Activated CD4-positive, alpha-beta T cell treated with anti-CD3 and anti-CD28 coated beads for 48 hours (primary cell): Measurements from ENCODE around the gene SHISA5.

Experiments used
- DNase-seq: peaks from one replicate; pipeline ENCODE4 v3.0.0-alpha.2; 2020

Gene SHISA5

DNA sequence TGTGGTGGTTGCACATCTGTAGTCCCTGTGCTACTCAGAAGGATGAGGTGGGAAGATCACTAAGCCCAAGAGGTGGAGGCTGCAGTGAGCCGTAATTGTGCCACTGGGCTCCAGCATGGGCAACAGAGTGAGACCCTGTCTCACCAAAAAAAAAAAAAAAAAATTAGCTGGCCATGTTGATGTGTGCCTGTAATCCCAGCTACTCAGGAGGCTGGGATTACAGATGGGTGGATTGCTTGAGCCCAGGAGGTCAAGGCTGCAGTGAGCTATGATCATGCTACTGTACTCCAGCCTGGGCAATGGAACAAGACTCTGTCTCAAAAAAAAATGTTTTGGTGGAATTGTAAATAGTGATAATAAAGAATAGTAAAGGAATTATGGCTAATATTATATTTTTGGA lies 47.5 kb downstream of the SHISA5 start:
- no peak for DNase-seq

DNA sequence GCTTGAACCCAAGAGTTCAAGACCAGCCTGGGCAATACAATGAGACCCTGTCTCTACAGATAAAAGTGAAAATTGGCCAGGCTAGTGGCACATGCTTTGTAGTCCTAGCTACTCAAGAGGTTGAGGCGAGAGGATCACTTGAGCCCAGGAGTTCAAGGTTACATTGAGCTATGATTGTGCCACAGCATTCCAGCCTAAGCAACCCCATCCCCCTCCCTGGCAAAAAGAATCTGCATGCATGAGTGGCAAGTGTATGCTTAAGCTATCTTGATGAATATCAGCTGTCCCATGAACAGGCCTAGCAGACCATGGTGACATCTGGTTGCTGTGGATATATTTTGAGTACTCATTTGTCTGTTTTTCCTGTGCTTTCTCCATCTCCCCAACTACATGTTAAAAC lies 52.7 kb downstream of the SHISA5 start:
- no peak for DNase-seq

DNA sequence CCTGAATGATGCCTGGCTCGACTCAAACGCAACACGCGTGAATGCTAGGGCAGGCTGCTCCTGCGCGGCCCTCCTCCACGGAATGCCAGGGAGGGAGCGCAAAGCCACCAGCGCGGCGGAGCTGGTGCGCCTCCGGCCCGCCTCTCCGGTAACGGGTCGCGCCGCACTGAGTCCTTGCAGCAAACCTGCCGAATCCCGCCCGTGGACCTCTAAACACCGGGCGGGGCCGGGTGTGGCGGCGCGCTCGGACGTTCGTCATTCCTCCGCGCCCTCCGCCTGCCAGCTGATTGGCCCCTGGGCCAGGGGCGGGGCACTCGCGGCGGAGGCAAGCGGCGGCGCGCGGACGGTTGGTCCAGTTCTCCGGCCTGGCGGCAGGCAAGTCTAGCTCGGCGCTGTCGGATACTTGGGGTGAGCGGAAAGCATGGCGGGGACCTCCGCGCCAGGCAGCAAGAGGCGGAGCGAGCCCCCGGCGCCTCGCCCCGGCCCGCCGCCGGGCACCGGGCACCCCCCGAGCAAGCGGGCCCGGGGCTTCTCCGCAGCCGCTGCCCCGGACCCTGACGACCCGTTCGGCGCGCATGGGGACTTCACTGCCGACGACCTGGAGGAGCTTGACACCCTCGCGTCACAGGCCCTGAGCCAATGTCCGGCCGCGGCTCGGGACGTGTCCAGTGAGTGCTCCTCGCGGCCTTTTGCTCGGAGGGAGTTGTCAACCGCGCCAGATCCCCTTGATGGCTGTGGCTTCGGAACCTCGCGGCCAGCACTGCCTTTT lies 57.4 kb downstream of the SHISA5 start, which contains the start of gene ATRIP:
TSS of gene ATRIP (plus strand) at position 313 of the 769 bp plus-strand sequence. CDS start at position 422, 109 bp downstream.
- DNase-seq = peak; percentile 91

DNA sequence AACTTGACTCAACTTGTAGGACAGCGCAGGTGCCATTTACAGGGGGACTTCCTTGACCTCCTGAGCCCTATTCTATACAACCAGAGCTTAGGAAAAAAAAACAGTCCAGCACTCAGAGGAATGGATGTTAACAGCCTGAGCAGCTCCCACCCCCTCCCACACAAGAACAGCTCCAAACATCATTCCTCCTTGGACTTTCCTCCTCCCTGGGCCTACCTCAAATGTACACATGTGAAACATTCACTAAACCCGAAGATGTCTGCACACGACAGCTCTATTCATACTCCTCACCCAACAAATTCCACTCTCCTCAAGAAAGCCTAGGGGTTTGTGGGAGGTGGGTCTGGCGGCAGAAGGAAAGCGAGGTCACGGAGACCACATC lies 57.9 kb downstream of the SHISA5 start:
- no peak for DNase-seq

DNA sequence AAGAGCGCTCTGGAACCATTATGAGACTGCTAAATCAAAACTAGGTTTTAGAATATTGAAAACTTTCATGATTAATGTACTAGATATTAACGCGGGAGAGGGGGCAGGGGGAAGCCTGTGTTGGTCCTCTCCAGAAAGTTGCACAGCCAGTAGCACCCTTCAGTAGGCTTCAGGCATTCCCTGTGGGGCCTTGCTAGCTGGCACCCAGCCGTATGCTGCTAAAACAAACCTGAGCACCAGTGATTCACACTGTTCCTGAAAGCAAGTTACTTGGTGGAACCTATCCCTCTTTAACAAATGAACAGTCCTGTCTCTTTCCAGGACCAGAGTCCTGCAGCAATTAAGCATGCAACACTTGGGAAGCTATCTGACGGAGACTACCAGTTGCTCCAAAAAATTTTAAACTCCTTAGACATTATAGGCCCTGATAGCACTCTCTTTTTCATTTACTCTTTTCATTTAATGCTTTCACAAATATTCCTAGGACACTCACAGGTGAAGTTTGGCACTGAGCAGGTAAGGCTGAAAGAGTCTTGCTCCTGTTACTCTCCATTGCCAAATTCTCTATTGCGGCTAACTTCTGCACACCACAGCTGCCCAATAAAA lies 58.6 kb downstream of the SHISA5 start:
- no peak for DNase-seq

DNA sequence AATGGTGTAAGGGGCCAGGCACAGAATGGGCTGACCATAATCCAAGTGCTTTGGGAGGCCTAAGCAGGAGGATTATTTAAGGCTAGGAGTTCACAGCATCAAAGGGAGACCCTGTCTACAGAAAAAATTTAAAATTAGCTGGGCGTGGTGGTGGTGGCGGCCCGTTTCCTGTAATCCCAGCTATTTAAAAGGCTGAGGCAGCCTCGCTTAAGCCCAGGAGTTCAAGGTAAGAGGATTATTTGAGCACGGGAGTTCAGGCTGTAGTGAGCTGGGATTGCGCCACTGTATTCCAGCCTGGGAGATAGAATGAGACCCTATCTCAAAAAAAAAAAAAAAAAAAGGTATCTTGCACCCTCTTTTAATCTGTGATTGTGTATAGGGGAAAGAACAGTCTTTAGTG lies 62.0 kb downstream of the SHISA5 start:
- no peak for DNase-seq

DNA sequence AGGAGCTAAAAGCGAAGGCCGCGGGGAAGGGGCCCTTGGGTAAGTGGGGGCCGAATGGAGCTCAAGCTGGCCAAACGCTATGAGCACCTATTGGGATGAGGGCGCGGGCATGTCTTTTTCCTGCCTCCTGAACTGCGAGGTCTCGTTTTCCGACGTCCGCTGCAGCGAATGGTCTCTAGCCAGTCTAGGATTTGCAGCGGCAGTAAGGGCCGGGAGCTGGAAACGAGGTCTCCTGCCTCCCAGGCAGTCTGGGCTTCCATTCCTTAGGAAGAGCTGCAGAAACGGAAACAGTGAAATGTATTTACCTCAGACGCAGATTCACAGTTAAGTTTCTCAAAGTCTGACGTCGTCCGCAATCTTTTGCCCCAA lies 63.4 kb downstream of the SHISA5 start:
- no peak for DNase-seq

DNA sequence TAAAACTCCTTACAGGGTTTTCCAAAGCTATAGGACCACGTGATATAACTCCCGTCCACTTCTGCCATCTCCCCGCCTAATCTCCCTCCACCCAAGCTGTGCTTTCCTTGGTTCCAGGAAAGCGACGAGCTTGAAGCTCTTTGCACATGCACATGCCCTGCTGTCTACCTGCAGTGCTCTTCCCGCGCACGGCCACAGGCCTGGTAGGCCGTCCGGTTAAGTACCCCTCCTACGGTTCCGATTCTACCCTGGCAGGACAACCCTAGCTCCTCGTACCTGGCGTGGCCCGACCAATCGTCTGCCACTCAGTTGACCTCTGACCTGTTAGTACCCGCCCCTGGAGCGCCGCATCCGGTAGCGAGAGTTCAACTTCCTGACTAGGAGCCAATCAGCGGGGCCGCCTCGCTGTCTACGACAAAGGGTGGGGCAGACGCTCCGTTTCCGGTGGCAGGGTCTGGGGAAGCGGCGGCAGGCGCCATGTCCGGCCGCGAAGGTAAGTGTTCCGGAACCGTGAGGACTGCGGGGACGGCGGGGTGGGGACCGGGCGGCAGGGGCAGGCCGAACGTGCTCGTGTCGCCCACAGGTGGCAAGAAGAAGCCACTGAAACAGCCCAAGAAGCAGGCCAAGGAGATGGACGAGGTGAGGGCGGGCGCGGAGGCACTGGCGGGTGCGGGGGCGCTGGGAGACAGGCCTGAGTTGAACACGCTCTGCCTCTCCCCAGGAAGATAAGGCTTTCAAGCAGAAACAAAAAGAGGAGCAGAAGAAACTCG lies 64.0 kb downstream of the SHISA5 start, which contains the start of the genes CCDC51 and TMA7:
TSS of gene CCDC51 (minus strand) at position 300 of the 770 bp plus-strand sequence. CDS start 4,991 bp downstream, outside the sequence.
TSS of gene TMA7 (plus strand) at position 438 of the 770 bp plus-strand sequence. CDS start at position 478, 40 bp downstream.
- peak; percentile 99 for DNase-seq

DNA sequence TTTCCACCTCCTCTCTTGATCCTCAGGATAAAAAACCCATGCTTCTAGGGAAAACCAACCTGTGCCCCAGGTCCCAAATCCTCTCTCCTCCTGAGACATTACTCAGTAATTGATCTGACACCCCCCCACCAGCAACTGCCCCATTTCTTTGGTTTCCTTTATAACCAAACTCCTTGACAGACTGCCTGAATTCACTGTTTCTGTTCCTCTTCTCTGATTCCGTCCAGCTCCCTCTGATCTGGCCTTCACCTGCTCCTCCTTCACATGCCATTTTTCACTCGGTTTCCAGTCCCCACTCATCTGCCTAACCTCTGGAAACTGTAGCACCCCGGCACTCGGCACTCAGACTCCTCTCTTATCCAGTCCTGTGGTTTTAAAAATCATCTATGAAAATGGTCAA lies 66.2 kb downstream of the SHISA5 start:
- no peak for DNase-seq

DNA sequence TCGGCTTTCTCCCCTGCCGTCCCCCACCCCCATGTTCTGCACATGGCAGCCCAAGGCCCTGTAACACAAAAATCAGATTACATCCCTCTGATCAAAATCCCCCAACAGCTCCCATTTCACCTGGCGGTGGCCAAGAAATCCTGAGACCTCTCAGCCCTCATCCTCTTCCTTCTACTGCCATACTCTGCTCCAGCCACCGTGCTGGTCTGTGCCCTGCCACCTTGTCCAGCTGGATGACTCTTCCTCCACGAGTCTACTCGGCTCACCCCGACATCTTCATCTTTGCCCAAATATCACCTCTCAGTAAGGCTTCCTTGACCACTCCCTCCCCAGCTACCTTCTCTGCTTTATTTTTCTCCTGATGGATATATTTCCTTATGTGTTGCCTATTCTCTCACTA lies 67.1 kb downstream of the SHISA5 start:
- DNase-seq = no peak

DNA sequence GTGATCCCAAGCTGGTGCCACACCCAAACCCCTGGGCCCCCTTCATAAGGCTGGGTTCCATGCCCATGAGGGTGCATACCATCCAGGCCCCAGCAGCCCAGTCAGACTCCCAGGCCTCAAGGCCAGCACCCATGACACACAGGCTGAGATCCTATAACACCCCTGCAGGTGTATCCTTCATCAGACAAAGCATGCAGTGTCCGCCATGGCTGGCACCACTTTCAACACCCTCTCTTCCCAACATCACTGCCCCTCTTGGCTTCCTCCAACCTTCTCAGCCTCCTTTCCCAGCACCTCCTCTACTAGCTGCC lies 67.5 kb downstream of the SHISA5 start:
- no peak for DNase-seq

DNA sequence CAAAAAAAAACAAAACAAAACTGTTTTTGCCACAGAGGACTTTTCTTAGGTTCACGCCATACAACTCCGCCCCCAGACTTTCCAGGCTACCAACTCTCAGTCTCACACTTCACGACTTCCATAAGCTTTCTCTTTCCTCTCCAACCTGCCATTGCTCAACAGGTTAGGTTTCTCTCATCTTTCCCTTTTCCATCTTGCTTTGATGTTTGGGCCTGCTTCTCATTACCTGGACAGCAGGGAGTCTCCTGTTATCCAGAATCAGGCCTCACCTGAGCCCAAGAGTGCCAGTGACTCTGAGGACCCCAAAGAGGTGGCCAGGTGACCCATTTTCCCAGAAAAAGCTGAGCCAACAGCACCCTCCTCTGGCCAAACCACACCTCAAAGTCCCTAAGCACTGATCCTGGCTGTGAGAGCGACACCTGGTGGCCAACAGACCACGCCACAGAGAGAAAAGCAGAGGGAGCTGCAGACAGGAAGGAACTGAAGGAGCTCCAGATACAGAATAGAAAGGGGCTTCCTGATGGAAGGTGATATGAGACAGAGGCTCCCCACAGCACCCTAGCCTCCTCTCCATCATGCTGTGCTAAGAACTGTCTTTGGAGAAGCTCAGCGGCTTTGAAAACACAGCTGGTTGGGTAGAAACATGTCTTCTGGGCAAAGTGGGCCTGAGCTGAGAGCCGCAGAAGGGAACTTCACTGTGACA lies 68.0 kb downstream of the SHISA5 start:
- peak; percentile 89 for DNase-seq

DNA sequence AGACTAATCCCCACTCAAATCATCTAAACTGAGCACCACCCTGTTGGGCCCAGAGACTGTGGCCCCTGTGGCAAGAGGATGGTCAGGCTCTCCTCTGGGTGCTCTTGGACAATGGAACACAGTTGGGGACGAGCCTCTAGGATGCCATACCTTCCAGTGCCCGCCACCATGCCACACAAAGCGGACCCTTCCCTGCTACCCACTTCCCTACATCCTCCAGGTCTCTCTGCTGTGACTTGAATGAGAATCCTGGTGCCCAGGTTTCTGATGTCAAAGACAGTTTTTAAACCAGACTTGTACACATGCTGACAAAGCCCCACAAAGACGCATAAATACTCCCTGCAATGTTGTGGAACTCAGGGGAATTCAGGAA lies 68.8 kb downstream of the SHISA5 start:
- no peak for DNase-seq

DNA sequence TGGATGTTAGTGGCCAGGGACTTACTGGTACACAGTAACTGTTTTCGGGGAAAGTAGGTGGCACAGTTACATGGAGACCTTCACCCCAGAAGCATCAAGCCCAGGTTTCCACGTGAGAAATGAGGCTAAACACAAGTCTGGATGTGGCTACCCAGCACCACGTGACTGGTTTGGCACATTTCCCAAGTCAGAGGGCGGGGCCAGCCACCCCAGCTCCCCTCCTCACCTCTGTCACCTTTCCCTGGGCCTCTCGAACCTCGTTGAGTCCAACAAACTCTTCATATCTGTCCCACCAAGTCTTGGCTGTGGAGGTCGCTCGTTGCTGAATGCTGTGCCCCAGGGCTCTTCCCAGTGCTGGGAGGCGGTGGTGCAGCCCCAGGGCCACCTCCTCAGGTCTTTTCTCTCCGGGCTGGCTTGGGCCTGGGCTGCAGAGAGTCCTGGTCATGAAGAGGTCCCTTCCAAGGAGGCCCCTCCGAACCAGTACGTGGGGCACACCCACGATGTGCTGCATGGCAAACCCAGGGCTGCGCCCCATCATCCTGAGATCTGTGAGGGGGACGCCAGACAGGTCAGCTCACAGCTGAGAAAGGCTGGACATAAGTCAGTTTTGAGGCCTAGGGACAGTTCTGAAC lies 69.3 kb downstream of the SHISA5 start:
- peak; percentile 25 for DNase-seq

DNA sequence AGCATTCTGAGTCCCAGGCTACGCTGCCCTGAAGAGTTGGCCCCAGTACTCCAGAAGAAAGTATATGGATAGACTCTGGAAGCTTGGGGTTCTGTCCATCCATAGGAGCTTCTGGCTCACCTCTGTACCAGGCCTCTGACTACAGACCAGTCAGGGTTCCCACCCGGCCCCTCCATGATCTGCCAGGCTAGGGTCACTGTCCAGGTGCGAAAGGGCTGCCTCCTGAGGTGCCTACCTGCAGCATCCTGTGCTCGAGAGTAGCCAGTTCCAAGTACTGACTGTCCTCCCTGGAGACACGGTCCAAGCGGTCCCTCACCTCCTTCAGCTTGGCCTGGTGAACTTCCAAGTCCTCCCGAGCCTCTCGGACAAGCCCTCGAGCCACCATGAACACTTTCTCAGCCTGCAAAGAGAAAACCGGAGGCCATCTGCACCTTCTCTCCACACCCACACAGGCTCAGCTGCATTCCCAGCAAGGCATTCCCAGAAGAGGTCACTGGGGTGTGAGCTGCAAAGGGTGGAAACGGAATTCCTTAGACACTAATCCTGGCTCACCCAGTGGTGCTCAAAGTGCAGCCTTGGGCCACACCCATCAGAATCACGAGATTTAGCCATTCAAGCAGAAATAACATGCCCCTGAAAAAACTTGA lies 70.4 kb downstream of the SHISA5 start:
- no peak for DNase-seq

DNA sequence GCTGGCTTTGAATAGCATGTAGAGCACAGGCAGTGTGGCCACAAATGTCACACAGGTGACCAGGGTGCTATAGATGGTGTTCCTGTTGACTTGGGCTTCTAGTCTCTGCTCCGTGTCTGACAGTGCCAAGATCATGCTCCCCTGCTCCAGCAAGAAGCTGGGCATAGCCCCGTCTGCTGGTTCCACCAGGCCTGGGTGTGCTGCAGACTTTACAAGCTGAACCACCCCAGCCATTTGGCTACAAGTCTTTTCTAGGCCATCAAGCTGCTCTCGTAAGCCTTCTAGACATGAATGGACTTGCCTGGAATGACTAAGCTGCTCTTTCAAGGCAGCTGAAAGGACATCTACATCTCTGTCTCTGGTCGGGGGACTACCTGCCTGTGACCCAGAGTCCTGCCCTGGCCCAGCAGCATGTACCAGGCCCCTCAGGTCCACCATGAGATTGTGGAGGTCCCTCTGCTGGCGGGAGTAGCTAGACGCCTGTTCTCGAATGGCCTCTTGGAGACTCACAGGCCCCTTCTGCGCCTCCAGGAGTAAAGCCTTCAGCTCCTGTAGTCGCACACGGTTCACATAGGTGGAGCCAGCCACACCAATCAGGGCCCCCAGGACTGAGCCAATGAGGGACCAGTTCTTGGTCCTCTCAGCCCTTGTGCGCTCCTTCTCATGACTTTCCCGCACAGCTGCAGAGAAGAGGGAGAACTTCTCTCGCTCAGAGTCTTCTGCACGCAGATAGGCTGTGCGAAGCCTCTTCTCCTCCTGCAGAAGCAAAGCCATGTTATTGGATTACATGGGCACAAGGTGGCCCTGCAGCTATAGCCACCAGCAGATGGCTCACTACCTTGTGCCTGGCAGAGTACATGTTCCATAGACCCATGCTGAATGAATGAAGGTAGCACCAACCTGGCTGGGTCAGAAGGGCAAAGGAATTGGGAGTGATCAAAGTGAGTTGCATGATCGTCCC lies 71.3 kb downstream of the SHISA5 start:
- no peak for DNase-seq

DNA sequence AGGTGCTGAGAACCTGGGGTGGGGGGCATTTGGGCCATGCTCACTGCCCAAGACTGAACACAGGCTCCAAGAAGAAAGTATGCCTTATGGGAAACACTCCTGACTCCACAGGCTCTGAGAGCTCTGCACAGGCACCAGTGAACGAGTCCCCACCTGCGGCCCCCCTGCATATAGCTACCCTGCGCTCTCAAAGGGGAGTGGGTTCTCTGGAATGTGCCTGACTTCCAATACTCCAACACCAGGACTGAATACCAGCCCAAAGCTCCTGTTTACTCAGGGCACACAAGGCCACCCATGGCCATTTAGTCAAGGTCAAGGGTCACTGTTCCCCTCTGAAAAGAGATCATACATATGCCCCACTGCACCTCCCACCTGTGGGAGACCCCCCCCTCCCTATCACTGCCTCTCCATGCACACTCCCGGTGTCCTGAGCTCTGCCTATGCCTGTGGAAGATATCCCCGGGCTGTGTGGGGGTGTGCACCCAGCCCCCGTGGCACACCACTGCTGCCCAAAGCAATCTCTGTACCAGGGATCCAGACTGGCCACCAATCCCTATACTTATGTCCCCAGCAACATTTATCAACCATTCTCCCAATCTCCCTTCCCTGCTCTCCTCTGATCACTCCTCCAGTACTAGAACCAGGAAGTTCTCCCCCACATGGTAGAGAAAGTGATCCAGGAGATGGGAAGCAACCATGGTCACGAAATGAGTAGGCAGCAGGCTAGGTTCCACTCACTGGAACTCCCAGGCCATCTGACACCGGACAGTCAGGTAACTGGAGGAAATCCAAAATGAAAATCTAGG lies 72.5 kb downstream of the SHISA5 start:
- no peak for DNase-seq

DNA sequence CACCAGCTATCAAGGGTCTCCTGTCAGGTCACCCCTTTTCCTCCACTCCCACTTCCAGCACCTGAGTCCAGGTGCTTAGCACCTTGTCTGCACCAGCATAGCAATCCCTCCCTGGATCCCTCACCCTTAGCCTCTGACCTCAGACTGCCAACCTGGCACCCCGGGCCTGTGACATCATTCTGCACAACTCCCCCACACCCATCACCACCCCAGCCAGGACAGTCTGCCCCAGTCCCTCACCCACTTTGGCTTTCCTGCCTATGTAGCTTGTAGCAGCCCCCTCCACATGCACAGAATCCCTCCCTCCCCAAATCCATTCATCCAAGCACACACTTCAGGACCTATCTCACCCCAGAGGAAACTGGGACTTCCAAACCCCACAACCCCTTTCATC lies 73.3 kb downstream of the SHISA5 start:
- DNase-seq = no peak

DNA sequence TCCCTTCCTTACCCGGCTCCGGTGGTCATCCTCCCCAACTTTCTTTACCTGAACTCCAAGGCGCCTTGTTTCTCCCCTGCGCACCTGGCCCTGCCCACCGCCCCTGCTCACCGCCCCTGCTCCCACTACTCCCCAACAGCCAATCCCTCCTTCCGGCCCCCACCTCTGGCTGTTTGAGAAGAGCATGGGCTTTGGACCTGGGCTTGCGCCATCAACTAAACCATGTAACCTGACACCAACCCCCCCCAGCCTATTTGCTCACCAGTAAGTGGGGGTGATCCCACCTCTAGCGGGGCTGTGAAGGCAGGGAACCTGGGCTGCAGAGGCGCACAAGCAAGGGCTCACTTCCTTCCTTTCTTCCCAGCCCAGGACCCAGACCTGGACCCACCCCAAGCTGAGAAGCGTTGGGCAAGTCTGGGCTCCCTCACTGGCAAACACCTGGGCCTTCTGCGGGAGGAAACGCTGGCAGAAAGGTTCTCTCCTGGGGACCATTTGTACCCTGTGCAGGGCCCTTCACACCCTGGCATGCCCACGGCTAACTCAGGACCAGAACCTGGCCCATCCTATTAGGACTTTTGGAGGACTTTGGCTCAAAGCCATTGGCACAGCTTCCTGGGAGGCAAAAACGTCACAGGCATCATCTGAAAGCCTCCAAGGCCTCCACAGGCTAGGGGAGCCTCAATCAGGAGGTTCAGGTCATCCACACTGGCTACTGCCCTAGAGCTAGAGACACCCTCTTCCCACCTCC lies 73.8 kb downstream of the SHISA5 start, which contains the start of gene PLXNB1:
TSS of gene PLXNB1 (minus strand) at position 127 of the 748 bp plus-strand sequence. CDS start 5,475 bp downstream, outside the sequence.
- DNase-seq = peak; percentile 25
